T-helper 2 cell (primary cell): ENCODE data around the gene GGCX.
"Not testable (repeated sequence)": the region's sequence is repeated elsewhere in the genome, so short reads cannot be mapped to it uniquely, and the experiment has no call there.

Experiments
- DNase-seq, 5 experiments: peaks; one replicate each; pipeline versions ENCODE4 v3.0.0 to v3.0.0-alpha.2; 2012 to 2022

Gene GGCX

GRCh38 chr2:85594715-85595300 lies 33.5 kb upstream of the GGCX start:
- no peak for DNase-seq

- DNase-seq: no peak
Observed at GRCh38 chr2:85593023-85593422, 31.7 kb upstream of the GGCX start.

- DNase-seq: not testable (repeated sequence)
Observed at GRCh38 chr2:85592299-85592698, 31.0 kb upstream of the GGCX start.

- no peak for DNase-seq
Observed at GRCh38 chr2:85591563-85591962, 30.3 kb upstream of the GGCX start.

GRCh38 chr2:85590950-85591349 lies 29.7 kb upstream of the GGCX start:
- no peak for DNase-seq

GRCh38 chr2:85589982-85590791 lies 28.9 kb upstream of the GGCX start:
- DNase-seq: no peak

- no peak for DNase-seq
Observed at GRCh38 chr2:85589181-85589580, 27.9 kb upstream of the GGCX start.

GRCh38 chr2:85588645-85589044 lies 27.4 kb upstream of the GGCX start:
- no peak for DNase-seq

- no peak for DNase-seq
Observed at GRCh38 chr2:85588236-85588635, 26.9 kb upstream of the GGCX start.

- DNase-seq: no peak
Observed at GRCh38 chr2:85585781-85586105, 24.4 kb upstream of the GGCX start.

GRCh38 chr2:85584857-85585780 lies 23.8 kb upstream of the GGCX start:
- peak in 2 of 5 experiments; percentile 6 to 55 for DNase-seq

GRCh38 chr2:85584354-85584856 lies 23.1 kb upstream of the GGCX start, which contains the start of gene VAMP5:
Gene VAMP5, plus strand, starts transcription at chr2:85584431. Its CDS starts 60 bp downstream, at chr2:85584491.
- peak in 3 of 5 experiments; percentile 32 to 61 (median 33) for DNase-seq

GRCh38 chr2:85583667-85584353 lies 22.5 kb upstream of the GGCX start:
- DNase-seq: peak in 1 of 5 experiments; percentile 60

- DNase-seq: no peak
Observed at GRCh38 chr2:85582492-85582891, 21.2 kb upstream of the GGCX start.

- no peak for DNase-seq
Observed at GRCh38 chr2:85580206-85580605, 18.9 kb upstream of the GGCX start.

- no peak for DNase-seq
Observed at GRCh38 chr2:85579266-85579935, 18.1 kb upstream of the GGCX start.

- DNase-seq: peak in 1 of 5 experiments; percentile 38
Observed at GRCh38 chr2:85578243-85579180, 17.2 kb upstream of the GGCX start.

- peak; percentile 39 to 74 (median 48) for DNase-seq
Observed at GRCh38 chr2:85577386-85578242, 16.3 kb upstream of the GGCX start, which contains the start of gene VAMP8. Gene VAMP8, plus strand, starts transcription at chr2:85577586. Its CDS starts 61 bp downstream, at chr2:85577647.

GRCh38 chr2:85577063-85577385 lies 15.7 kb upstream of the GGCX start:
- DNase-seq: no peak

- no peak for DNase-seq
Observed at GRCh38 chr2:85575739-85576138, 14.4 kb upstream of the GGCX start.
